Measurements from ENCODE around the gene LIPC. TPM values are rescaled to one million over a fixed set of nuclear protein-coding genes. Genes with fewer than 3 reads are reported as not detected.

The LIPC gene
- polyA plus RNA-seq, 1 of the 3 experiments (the other 2 are of a cell fraction): not detected

- CTCF ChIA-PET: interaction anchor here (1.2 kb wide), 1 partner anchor 23 kb away, joined by 3 read pairs; no protein-coding TSS in a partner anchor
Measured at GRCh38 chr15:58597943-58598828, 166.4 kb downstream of the LIPC start.

More at GRCh38 chr15:58597943-58598828, 166.4 kb downstream of the LIPC start:
- H3K4me2 ChIP-seq: no peak overlapping the region
- no peak for DNase-seq
- no peaks in the 10 kb centered on the region for H3K9me3 ChIP-seq
- POLR2A ChIA-PET: no interaction called here
- no peak overlapping the region for H3K27ac ChIP-seq (ENCODE audit: low read depth in 2 of 2, low read length in 1 of 2)
- peaks cover 13% of the 10 kb centered on the region for H3F3A ChIP-seq (replicated peaks; ENCODE audit: insufficient read depth)
- no peaks in the 10 kb centered on the region for H3K27me3 ChIP-seq (ENCODE audit: insufficient read depth)
- H3K4me1 ChIP-seq (ENCODE audit: control insufficient read depth in 1 of 2, insufficient read depth in 2 of 2, low read depth in 1 of 2, low read length in 1 of 2): no peaks in the 10 kb centered on the region; a peak in 1 of 4 replicates
- no peaks in the 10 kb centered on the region for H3K79me2 ChIP-seq (ENCODE audit: insufficient read depth)
- no peaks in the 10 kb centered on the region for H4K20me1 ChIP-seq (ENCODE audit: insufficient read depth)
- no peak overlapping the region for H3K4me3 ChIP-seq (ENCODE audit: low read depth in 2 of 2, low read length in 1 of 2)
- no peaks in the 10 kb centered on the region for H3K9me2 ChIP-seq
- H2AFZ ChIP-seq (ENCODE audit: low read depth): no peak overlapping the region
- H3K9ac ChIP-seq: no peak overlapping the region
- no peak for TF ChIP-seq ELF1 (IDR thresholded peaks at IDR 0.05)
- TF ChIP-seq MXI1 (IDR thresholded peaks at IDR 0.05; ENCODE audit: low read depth, low read length): no peak
- TF ChIP-seq CTCF (IDR thresholded peaks at IDR 0.05): no peak
- no peak for TF ChIP-seq REST (IDR thresholded peaks at IDR 0.05; ENCODE audit: low read depth, low read length)
- TF ChIP-seq MEF2A (IDR thresholded peaks at IDR 0.05; ENCODE audit: borderline replicate concordance, low read depth): no peak
- TF ChIP-seq RAD21 (IDR thresholded peaks at IDR 0.05; ENCODE audit: low read length): no peak
- TF ChIP-seq GABPA (IDR thresholded peaks at IDR 0.05; ENCODE audit: low read depth): no peak
- TF ChIP-seq RCOR1 (IDR thresholded peaks at IDR 0.05; ENCODE audit: low read length): no peak
- TF ChIP-seq NFIC (IDR thresholded peaks at IDR 0.05; ENCODE audit: borderline replicate concordance): no peak
- no peak for TF ChIP-seq SIN3A (IDR thresholded peaks at IDR 0.05; ENCODE audit: borderline replicate concordance, low read depth, low read length)
- no peak for TF ChIP-seq TEAD4 (IDR thresholded peaks at IDR 0.05; ENCODE audit: borderline replicate concordance, insufficient read depth)
- TF ChIP-seq JUND (IDR thresholded peaks at IDR 0.05): no peak
- TF ChIP-seq TCF12 (IDR thresholded peaks at IDR 0.05): no peak
- no peak for TF ChIP-seq TAF1 (IDR thresholded peaks at IDR 0.05; ENCODE audit: borderline replicate concordance, low read depth, low read length)
- TF ChIP-seq ZBTB33 (IDR thresholded peaks at IDR 0.05; ENCODE audit: borderline replicate concordance, low read depth): no peak
- TF ChIP-seq MAX (IDR thresholded peaks at IDR 0.05; ENCODE audit: low read depth): no peak
- no peak for TF ChIP-seq FOXJ3 (CRISPR knock-in tag; IDR thresholded peaks at IDR 0.05)
- TF ChIP-seq USF1 (IDR thresholded peaks at IDR 0.05; ENCODE audit: borderline replicate concordance, low read depth): no peak
- TF ChIP-seq RXRA (IDR thresholded peaks at IDR 0.05; ENCODE audit: borderline replicate concordance, low read depth): no peak
- H3K36me3 ChIP-seq (replicated peaks in 1 of 2; ENCODE audit: control insufficient read depth in 1 of 2, insufficient read depth in 2 of 2, low read length in 1 of 2): peaks cover 29 to 53% of the 10 kb centered on the region in 2 experiments
- WGBS (ENCODE audit: low lambda C conversion rate): 95% methylated on average over 4 of the region's 4 CpGs
